HG03439 (cell line): ENCODE measurements around the gene ZNF730.
"Not testable (repeated sequence)": the region's sequence is repeated elsewhere in the genome, so short reads cannot be mapped to it uniquely, and the experiment has no call there.

ENCODE experiments used
- ATAC-seq: cut with Tn5 transposase; IDR thresholded peaks from one replicate; pipeline ENCODE4 v1.9.1; 2021; ENCODE audit warnings: mild to moderate bottlenecking, moderate library complexity; ENCODE audit not compliant: unreplicated experiment

The ZNF730 gene

DNA sequence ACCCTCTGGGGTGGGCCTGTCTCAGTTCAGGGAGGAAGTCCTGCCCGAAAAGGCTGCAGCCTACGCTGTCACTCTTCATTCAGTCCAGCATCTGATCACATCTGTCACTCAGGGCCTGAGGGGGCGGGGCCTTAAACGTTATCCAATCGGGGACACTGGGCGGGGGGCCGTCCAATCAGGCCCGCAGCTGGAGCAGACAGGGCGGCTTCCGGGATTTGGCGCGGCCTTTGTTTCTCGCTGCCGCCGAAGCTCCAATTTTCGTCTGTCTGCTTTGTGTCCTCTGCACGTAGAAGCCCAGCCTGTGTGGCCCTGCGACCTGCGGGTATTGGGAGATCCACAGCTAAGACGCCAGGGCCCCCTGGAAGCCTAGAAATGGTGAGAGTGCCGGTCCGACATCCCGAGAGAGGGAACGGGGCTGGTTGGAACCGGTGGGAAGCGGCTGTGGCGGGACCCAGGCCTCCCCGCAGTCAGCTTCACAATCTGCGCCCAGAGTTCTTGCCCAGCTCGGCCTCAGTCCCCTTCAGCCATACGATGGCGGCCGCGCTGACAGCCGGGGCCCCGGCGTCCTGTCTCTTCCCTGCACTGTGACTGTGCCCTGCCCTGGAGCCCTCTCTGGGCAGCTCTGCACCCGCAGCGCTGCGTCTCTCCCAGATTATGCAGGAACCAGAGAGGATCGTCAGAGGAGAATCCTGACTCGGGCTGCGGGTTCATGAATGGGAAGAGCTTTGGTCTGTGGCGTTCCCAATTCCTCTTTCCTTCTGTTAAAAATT lies at the start of gene ZNF730:
ZNF730 (plus strand) TSS at position 224 of the 770 bp plus-strand sequence; CDS start at position 373, 149 bp downstream.
- peak; percentile 84 for ATAC-seq

DNA sequence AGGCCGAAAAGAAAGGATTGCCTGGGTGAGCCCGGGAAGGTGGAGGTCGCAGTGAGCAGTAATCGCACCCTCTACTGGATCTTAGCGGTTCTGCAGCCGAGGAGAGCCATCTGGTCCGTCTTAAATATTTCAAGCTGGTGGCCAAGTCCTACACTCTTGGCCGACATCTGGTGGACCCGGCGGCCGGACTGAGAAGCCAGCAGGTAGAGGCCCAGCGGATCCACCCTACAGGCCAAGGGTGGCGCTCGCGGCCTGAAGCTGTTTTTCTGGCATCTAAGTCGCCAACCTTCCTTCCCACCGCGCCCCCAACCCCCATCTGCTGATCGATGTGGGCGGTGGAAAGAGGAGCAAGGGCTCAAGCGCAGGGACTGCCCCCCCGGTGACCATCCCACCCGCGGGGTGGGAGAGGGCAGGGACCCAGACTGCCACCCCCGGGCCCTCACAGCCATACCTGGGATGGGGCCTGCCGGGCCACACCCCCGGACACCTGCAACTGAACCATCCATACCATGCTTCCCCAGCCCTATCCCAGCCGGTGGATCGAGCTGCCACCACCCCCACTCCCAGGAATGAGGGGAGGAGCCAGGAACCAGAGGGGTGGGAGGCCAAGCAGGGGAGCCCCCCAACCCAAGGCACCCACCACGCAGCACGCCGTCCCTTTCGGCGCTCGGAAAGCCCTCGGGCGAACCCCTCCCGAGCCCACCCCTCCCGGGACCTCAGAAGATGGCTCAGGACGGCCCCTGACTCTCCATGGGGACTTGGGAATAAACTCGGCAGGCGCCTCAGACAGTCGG lies 46.3 kb upstream of the ZNF730 start:
- ATAC-seq, result no peak

DNA sequence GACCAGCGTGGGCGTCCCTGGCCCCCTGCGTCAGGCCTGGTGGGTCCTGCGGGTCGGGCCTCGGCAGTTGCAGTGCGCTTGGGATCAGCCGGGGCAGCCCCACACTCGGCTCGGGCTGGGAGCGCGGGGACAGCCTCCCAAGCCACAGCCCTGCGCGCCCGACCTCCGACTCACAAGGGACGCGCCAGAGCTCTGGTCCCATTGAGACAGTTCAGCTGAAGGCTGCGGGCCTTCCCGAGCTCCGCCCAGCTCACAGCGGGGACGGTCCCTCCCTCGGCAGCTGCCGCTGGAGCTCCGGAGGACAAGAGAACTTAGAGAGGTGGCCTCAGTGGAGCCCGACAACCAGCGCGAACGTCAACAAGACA lies 45.7 kb upstream of the ZNF730 start:
- no peak for ATAC-seq

DNA sequence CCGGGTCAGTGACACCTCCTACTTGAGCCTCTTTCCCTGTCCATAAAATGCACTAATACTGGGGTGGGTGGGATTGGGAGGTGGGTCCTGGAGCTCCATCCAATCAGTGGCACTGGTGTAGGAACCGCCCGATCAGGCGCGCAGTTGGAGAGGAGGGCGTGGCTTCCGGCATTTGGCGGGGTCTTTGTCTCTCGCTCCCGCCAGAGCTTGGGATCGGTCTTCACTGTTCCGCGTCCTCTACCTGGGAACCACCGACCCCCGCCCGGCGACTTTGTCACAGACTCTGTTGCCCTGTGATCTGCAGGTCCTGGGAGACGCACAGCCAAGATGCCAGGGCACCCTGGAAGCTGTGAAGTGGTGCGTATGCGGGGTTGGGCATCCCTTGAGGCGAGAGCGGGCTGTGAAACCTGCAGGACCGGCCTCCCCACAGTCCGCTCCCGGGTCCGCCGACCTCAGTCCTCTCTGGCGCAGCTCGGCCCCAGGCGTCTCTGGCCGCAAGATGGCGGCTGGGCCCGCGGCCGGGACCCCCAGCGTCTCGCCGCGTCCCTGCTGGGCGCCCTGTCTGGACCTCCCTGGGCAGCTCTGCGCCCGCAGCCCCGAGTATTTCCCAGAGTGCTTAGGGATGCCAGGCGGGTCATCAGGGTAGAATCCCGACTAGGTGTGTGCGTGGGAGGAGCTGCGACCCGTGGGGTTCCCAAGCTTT lies 41.6 kb upstream of the ZNF730 start:
- no peak for ATAC-seq

DNA sequence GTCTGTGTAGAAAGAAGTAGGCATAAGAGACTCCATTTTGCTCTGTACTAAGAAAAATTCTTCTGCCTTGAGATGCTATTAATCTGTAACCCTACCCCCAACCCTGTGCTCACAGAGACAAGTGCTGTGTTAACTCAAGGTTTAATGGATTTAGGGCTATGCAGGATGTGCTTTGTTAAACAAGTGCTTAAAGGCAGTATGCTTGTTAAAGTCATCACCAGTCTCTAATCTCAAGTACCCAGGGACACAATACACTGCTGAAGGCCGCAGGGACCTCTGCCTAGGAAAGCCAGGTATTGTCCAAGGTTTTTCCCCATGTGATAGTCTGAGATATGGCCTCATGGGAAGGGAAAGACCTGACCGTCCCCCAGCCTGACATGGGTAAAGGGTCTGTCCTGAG lies 39.0 kb upstream of the ZNF730 start:
- not testable (repeated sequence) for ATAC-seq

DNA sequence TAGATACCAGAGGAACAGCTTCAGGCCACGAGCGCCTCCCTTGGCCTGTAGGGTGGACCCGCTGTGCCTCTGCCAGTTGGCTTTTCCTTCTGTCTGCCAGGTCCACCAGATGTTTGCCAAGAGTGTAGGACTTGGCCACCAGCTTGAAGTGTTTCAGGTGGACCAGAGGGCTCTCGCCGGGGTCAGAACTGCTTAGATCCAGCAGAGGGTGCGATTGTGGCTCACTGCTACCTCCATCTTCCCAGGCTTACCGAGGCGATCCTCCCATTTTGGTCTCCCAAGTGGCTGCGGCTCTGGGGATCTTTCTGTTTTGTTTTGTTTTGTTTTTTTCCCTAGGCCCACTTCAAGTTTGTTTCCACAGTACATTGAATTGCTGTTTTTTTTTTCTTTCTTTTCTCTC lies 23.0 kb upstream of the ZNF730 start:
- no peak for ATAC-seq

DNA sequence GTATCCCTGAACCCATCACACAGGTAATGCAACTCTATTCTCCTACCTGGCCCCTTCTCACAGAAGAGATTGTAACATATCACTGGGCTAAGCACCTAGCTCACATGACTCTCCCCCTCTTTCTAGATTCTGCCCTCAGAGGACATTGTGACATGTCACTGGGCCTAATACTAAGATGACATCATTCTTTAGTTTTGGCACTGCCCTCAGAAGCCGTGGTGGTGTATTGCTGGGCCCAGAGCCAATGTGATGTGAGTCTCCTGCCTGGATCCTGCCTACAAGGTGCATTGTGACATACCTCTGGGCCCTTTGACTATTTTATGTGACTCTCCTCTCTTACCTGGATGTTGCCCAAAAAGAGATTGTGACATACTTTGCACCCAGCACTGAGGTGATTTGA lies 21.4 kb upstream of the ZNF730 start:
- ATAC-seq, result no peak

DNA sequence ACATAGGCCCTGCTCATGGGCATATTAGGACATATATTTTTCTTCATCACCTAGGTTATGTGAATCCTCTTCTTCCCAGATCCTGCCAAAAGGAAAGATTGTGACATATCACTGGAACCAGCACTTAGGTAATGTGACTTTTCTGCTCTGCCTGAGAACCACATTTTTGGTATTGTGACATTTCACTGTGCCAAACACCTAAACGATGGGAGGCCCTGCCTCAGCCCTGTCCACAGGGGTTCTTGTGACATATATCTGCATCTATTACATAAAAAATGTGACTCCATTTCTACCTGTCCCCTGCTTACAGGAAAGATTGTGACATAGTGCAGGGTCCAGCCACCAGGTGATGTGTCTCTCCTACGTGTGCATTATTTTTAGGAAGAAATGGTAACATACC lies 18.5 kb upstream of the ZNF730 start:
- ATAC-seq, result no peak

DNA sequence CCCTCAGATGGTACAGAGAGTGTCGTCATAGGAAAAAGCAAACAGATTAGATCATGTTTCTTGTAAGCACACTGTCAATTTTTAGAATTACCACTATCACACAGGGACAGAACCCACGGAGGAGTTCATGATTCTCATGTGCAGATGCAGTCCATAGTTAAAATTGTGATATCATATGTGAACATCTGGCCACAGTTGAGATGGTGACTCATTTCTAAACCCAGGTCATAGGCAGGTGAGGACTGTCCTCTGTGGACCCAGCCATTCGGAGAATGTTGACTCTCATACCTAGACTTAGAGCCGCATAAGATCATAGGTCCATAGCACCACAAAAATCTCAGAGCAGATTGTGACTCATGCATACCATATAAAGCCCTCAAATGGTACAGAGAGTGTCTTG lies 17.8 kb upstream of the ZNF730 start:
- no peak for ATAC-seq

DNA sequence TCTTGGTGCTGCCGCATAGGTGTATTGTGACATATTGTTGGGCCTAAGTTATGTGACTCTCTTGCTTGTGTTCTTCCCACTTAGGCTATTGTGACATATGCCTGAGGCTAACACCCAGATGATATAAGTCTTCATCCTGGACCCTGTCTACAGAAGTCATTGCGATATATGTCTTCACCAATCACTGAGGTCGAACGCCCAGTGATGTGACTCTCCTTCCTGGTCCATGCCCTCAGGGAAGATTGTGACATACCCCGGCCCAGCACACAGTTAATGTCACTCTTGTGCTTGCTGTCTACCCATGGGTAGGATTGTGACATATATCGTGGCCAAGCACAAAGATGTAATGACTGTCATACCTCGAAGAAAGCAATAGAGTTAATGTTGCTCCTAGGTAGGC lies 16.9 kb upstream of the ZNF730 start:
- ATAC-seq, result no peak

DNA sequence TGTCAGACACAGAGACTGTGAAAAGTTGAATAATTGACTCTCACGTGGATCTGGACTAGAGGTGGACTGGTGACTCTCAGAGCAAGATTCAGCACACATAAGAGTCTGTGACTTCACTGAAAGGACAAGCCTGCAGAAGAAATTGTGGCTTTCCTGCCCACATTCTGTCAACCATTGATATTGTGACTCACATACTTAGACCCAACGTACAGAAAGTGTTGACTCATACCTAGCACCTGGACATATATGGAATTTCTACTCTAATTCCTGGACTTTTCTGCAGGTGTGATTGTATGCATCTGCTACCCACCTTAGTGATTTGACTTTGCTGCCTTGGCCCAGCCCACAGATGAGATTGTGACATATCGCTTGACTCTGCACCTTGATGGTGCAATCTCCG lies 15.6 kb upstream of the ZNF730 start:
- ATAC-seq, result no peak

DNA sequence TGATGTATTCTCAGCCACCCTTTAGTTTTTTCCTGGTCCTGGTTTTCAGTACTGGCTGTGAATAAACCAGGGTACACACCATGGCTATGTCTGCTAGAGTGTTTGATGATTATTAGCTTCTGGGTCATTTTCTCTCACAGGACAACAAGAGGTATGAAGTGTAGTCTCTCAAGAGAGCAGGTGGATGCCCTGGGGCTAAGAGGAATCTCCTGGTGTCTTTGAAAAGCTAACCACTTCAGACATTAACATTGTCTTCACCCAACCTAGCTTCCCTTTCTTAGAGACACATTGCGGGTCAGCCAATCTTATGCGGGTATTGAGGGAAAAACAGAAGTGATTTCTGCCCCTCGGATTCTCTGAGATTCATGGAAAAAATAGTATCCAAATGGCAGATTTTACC lies 1.6 kb downstream of the ZNF730 start:
- ATAC-seq, result no peak

DNA sequence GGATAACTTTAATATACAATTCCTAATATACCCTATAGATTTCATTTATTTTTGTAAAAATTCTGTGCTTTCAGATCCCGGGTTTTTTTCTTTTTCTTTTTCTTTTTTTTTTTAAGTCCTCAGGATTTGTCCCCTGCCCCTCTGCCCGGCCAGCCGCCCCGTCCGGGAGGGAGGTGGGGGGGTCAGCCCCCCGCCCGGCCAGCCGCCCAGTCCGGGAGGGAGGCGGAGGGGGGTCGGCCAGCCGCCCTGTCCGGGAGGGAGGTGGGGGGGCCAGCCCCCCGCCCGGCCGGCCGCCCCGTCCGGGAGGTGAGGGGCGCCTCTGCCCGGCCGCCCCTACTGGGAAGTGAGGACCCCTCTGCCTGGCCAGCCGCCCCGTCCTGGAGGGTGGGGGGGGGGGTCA lies 17.4 kb downstream of the ZNF730 start:
- ATAC-seq, result not testable (repeated sequence)

DNA sequence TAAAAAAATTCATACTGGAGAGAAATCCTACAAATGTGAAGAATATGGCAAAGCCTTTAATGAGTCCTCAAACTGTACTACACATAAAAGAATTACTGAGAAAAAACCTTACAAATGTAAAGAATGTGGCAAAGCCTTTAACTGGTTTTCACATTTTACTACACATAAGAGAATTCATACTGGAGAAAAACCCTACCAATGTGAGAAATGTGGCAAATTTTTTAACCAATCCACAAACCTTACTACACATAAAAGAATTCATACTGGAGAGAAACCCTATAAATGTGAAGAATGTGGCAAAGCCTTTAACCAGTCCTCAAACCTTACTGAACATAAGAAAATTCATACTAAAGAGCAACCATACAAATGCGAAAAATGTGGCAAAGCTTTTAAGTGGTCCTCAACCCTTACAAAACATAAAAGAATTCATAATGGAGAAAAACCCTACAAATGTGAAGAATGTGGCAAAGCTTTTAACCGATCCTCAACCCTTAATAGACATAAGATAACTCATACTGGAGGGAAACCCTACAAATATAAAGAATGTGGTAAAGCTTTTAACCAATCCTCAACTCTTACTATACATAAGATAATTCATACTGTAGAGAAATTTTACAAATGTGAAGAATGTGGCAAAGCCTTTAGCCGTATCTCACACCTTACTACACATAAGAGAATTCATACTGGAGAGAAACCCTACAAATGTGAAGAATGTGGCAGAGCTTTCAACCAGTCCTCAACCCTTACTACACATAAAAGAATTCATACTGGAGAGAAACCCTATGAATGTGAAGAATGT lies 29.0 kb downstream of the ZNF730 start:
- ATAC-seq, result no peak

DNA sequence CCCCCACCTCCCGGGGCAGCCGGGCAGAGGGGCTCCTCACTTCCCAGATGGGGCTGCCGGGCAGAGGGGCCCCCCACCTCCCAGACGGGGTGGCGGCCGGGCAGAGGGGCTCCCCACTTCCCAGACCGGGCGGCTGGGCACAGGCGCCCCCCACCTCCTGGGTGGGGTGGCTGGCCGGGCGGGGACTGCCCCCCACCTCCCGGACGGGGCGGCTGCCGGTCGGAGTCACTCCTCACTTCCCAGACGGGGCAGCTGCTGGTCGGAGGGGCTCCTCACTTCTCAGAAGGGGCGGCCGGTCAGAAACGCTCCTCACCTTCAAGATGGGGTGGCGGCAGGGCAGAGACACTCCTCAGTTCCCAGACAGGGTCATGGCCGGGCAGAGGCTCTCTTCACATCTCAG lies 43.9 kb downstream of the ZNF730 start:
- ATAC-seq, result no peak

DNA sequence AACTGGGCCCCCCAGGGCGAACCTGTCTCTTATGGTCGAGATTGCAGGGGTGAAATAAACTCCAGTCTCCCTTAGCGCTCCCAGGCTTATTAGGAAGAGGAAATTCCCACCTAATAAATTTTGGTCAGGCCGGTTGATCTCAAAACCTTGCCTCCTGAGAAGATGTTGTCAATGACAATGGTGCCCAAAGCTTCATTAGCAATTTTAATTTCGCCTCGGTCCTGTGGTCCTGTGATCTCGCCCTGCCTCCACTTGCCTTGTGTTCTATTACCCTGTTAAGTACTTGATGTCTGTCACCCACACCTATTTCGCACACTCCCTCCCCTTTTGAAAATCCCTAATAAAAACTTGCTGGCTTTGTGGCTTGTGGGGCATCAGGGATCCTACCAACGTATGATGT lies 51.5 kb downstream of the ZNF730 start:
- not testable (repeated sequence) for ATAC-seq

DNA sequence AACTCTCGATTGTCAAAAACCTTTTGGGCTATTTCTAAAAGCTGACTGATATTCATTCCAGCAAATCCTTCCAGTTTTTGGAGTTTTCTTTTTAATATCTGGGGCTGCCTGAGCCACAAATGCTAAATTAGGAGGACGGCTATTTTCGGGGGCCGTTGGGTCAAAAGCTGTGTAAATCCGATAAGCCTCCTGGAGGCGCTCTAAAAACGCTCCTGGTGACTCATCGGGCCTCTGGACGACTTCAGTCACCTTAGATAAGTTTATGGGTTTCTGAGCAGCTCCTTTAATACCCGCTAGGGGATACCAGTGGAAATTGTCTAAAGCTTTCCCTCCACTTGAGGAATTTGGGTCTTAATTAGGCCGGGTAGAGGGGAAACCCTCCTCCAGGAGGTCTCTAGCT lies 66.4 kb downstream of the ZNF730 start:
- ATAC-seq, result no peak

DNA sequence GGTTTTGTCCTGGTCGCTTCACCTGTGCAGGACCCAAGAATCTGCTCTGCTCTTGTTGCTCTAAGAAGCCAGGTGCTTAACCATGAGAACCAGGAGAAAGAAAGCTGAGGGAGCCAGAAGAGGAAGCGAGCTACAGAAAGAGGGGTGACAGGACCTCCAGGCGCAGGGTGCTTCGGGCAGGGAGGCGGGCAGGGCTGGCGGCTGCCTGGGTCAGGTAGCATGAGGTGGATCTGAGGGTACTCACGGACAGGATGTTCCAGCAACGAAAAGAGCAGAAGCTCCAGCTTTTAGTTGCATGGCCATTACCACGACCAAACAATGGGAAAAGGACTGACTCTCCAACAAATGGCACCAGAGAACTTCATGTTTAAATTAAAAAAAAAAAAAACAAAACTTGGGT lies 73.5 kb downstream of the ZNF730 start:
- ATAC-seq, result no peak
